BJ (cell line): ENCODE data around the gene CHMP1A. TPM values are rescaled to one million over a fixed set of nuclear protein-coding genes. Genes with fewer than 3 reads are reported as not detected.
"Not testable (repeated sequence)": the region's sequence is repeated elsewhere in the genome, so short reads cannot be mapped to it uniquely, and the experiment has no call there.

ENCODE experiments used
- CTCF ChIA-PET: fragments of 350-600 bp; formaldehyde crosslinking; extraction: SDS; loops from one replicate; lab custom pipeline; 2021; ENCODE audit warnings: antibody characterized with exemption, inconsistent platforms; lab: Yijun Ruan, JAX
- POLR2A ChIA-PET: fragments of 300-600 bp; sonication (Branson Sonifier 250); formaldehyde crosslinking; extraction: SDS; loops from one replicate; lab custom pipeline; 2021; ENCODE audit warnings: antibody characterized with exemption; lab: Charles Lee
- DNase-seq: peaks from one replicate; pipeline ENCODE4 v3.0.0-alpha.2; 2011; ENCODE audit warnings: low read depth
- H3K27me3 ChIP-seq: 2 replicates; pipeline ENCODE4 v1.6.0; 2011; ENCODE audit warnings: low read length; ENCODE audit not compliant: control insufficient read depth, insufficient read depth
- H3K36me3 ChIP-seq: 2 replicates; pipeline ENCODE4 v1.5.1; 2011; ENCODE audit warnings: low read length; ENCODE audit not compliant: control insufficient read depth, insufficient read depth
- H3K4me3 ChIP-seq: 2 replicates; pipeline ENCODE4 v1.5.1; 2011; ENCODE audit warnings: low read depth, mild to moderate bottlenecking, control low read depth, low read length
- polyA plus RNA-seq: library from polyadenylated mRNA; depleted of rRNA; stranded (reverse); fragments of >200 nt; gene quantifications from 2 replicates; pipeline ENCODE4 v1.2.3, GENCODE V29; 2011
- TF ChIP-seq, protein P1 (sequence below): IDR thresholded peaks from 2 replicates; pipeline ENCODE4 v1.5.1; 2011; ENCODE audit warnings: low read depth, mild to moderate bottlenecking, control low read depth, inconsistent platforms, low read length, moderate library complexity; ENCODE audit not compliant: insufficient read depth

Gene CHMP1A
- polyA plus RNA-seq, 1 experiment, result 105 TPM

DNA sequence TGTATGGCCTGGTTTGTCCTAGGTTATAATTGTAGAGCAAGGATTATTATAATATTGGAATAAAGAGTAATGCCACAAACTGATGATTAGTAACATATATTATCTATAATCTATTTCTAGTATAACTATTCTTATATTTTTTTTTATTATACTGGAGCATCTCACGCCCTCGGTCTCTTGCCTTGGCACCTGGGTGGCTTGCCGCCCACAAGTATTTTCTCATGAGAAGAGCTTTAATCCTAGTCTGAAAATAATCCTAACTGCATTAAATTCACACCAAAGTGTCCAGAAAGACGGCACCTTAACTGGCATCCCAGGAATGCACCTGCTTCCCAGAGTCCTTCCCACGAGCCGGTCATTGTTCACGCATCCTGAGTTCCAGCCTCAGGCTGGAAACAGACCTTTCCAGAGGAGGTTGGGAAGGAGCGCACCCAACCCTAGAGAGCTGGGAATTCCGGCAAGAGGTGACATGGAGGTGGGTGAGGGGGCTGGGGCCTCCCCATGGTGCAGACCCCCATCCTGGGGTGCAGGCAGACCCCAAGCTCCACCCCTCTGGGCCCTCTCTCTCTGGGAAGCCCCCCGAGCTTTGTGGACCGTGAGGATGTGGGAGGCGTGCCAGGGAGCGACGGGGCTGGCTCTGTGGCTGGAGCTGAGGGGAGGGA, 15.9 kb downstream of the CHMP1A start:
- no peaks in the 10 kb centered on the region for H3K27me3 ChIP-seq
- TF ChIP-seq, protein P1, sequence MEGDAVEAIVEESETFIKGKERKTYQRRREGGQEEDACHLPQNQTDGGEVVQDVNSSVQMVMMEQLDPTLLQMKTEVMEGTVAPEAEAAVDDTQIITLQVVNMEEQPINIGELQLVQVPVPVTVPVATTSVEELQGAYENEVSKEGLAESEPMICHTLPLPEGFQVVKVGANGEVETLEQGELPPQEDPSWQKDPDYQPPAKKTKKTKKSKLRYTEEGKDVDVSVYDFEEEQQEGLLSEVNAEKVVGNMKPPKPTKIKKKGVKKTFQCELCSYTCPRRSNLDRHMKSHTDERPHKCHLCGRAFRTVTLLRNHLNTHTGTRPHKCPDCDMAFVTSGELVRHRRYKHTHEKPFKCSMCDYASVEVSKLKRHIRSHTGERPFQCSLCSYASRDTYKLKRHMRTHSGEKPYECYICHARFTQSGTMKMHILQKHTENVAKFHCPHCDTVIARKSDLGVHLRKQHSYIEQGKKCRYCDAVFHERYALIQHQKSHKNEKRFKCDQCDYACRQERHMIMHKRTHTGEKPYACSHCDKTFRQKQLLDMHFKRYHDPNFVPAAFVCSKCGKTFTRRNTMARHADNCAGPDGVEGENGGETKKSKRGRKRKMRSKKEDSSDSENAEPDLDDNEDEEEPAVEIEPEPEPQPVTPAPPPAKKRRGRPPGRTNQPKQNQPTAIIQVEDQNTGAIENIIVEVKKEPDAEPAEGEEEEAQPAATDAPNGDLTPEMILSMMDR, result no peak
- ChIA-PET CTCF (interaction anchor here (0.6 to 4.5 kb wide), 21 partner anchors 9 to 219 kb away, joined by 3 to 35 read pairs (median 4); partner anchors contain the start of genes CHMP1A, CPNE7, DPEP1 and SPATA33), POLR2A (no interaction called here)
- DNase-seq, result no peak
- H3K4me3 ChIP-seq, result no peak overlapping the region
- H3K36me3 ChIP-seq, result peaks cover 8% of the 10 kb centered on the region

DNA sequence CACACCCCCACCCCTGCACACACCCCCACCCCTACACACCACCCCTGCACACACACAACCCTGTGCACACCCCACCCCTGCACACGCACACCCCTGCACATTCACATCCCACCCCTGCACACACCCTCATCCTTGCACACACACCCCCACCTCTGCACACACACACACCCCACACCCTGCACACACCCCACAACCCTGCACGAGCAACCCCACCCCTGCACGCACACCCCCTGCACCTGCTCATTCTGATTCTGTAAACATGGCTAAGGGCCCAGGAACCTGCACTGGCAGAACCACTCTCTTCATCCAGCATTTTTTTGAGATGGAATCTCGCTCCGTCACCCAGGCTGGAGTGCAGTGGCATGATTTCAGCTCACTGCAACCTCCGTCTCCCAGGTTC, 18.1 kb downstream of the CHMP1A start:
- CTCF ChIA-PET, result interaction anchor here (2.2 to 4.5 kb wide), 3 partner anchors 24 to 63 kb away, joined by 5 to 35 read pairs (median 35); partner anchors contain the start of genes CPNE7 and DPEP1
- no peaks in the 10 kb centered on the region for H3K36me3 ChIP-seq
- POLR2A ChIA-PET, result no interaction called here

DNA sequence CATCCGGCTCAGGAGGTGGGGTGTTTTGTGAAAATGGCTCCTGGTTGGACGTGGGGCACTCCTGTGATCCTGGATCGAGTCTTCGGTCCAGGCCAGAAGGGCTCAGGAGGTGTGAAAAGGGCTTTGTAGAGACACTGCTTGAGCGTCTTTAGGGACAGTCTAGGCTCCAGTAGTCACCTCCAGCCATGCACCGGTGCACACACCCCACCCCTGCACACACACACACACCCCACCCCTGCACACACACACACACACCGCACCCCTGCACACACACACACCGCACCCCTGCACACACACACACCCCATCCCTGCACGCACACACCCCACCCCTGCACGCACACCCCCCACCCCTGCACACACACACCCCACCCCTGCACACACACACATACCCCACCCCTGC, 19.1 kb downstream of the CHMP1A start:
- no peaks in the 10 kb centered on the region for H3K36me3 ChIP-seq
- ChIA-PET CTCF (no interaction called here), POLR2A (no interaction called here)
- DNase-seq, result no peak
- H3K27me3 ChIP-seq, result no peaks in the 10 kb centered on the region; the same call in 1 of the 2 replicates
- TF ChIP-seq, protein P1, result no peak
- H3K4me3 ChIP-seq, result no peak overlapping the region

More for the DNA sequence above, 18.1 kb downstream of the CHMP1A start:
- no peaks in the 10 kb centered on the region; the same call in 1 of the 2 replicates for H3K27me3 ChIP-seq
- no peak overlapping the region for H3K4me3 ChIP-seq
- no peak for DNase-seq
- TF ChIP-seq, protein P1, result no peak

DNA sequence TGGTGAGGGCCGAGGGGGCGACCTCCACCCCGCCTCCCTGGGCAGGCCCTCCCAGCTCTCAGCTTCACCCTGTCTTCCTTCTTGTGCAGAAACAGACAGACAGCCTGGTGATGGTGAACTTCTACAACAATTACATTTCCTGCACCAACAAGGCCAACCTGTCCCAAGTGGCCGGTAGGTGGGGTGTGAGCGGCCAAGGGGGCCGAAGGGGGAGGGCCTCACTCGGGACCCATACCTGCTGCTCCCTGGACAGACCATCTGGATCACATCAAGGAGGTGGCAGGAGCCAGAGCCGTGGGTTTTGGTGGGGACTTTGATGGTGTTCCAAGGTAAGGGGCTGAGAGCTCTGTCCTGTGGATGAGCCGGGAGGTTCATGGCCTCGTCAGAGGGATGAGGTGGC, 20.1 kb downstream of the CHMP1A start:
- ChIA-PET POLR2A (no interaction called here), CTCF (interaction anchor here (1.5 kb wide), 1 partner anchor 21 kb away, joined by 4 read pairs; no protein-coding TSS in a partner anchor)
- TF ChIP-seq, protein P1, result no peak
- DNase-seq, result no peak
- Histone ChIP-seq H3K27me3 (no peaks in the 10 kb centered on the region; the same call in 1 of the 2 replicates), H3K4me3 (no peak overlapping the region), H3K36me3 (no peaks in the 10 kb centered on the region)

DNA sequence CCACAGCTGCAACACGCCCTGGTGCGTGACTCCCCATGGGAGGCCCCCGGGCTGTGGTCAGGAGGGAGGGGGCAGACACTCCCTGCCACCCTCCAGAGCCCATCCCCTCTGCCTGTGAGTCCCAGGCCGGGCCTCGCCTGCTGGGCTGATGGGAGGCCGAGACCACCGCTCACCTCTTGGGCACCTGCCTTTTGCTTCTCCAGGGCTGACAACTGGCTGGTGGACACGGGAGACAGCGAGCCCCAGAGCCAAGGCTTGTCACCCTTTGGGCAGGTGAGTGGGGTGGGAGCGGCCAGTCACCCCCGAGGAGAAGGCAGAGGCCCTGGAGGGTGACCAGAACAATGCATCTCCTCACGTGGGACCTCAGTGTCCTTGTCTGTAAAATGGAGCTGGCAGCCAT, 20.8 kb downstream of the CHMP1A start:
- H3K4me3 ChIP-seq, result no peak overlapping the region
- no peaks in the 10 kb centered on the region for H3K36me3 ChIP-seq
- CTCF ChIA-PET, result interaction anchor here (1.5 kb wide), 1 partner anchor 21 kb away, joined by 4 read pairs; no protein-coding TSS in a partner anchor
- POLR2A ChIA-PET, result no interaction called here
- no peak for DNase-seq
- TF ChIP-seq, protein P1, result no peak
- H3K27me3 ChIP-seq, result no peaks in the 10 kb centered on the region; the same call in 1 of the 2 replicates

DNA sequence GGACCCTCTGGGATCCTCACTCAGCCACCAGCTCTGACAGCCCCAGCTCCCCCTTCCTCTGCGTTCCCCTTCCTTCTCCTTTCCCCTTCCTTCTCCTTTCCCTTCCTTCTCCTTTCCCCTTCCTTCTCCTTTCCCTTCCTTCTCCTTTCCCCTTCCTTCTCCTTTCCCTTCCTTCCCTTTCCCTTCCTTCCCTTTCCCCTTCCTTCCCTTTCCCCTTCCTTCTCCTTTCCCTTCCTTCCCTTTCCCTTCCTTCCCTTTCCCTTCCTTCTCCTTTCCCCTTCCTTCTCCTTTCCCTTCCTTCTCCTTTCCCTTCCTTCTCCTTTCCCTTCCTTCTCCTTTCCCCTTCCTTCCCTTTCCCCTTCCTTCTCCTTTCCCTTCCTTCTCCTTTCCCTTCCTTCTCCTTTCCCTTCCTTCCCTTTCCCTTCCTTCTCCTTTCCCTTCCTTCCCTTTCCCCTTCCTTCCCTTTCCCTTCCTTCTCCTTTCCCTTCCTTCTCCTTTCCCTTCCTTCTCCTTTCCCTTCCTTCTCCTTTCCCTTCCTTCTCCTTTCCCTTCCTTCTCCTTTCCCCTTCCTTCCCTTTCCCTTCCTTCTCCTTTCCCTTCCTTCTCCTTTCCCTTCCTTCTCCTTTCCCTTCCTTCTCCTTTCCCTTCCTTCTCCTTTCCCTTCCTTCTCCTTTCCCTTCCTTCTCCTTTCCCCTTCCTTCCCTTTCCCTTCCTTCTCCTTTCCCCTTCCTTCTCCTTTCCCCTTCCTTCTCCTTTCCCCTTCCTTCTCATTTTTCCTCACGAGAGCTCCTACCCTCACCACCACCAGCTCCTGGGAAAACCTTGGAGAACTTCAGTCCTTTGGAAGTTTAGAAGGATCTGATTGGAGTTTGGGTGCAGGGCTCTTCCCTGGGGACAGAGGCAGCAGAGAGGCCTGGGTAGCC, 22.8 kb downstream of the CHMP1A start:
- CTCF ChIA-PET, result interaction anchor here (1.1 to 1.3 kb wide), 3 partner anchors 20 to 76 kb away, joined by 3 to 6 read pairs (median 5); no protein-coding TSS in a partner anchor
- not testable (repeated sequence) for DNase-seq
- POLR2A ChIA-PET, result interaction anchor here (0.6 kb wide), 1 partner anchor 14 kb away, joined by 3 read pairs; no protein-coding TSS in a partner anchor

More for the DNA sequence above, 22.8 kb downstream of the CHMP1A start:
- H3K36me3 ChIP-seq, H3K27me3 ChIP-seq, H3K4me3 ChIP-seq: not testable (repeated sequence)
